ENCODE data around the gene KIF25.

The KIF25 gene

GRCh38 chr6:167977717-167978467 lies 19.6 kb upstream of the KIF25 start:
- TF ChIP-seq TEAD4 (IDR thresholded peaks at IDR 0.05) (no peak), FOXM1 (IDR thresholded peaks at IDR 0.05; ENCODE audit: borderline replicate concordance, low read depth) (no peak), TAF1 (IDR thresholded peaks at IDR 0.05; ENCODE audit: low read depth) (no peak), TCF12 (IDR thresholded peaks at IDR 0.05; ENCODE audit: low read depth) (no peak), MAX (IDR thresholded peaks at IDR 0.05) (no peak), ZBTB7A (IDR thresholded peaks at IDR 0.05; ENCODE audit: low read depth) (no peak), YY1 (IDR thresholded peaks at IDR 0.05; ENCODE audit: low read depth) (no peak), NFIC (IDR thresholded peaks at IDR 0.05) (no peak), EGR1 (IDR thresholded peaks at IDR 0.05) (no peak), CEBPB (IDR thresholded peaks at IDR 0.05) (no peak), EP300 (IDR thresholded peaks at IDR 0.05; ENCODE audit: borderline replicate concordance) (no peak), RAD21 (IDR thresholded peaks at IDR 0.05; ENCODE audit: low read depth) (no peak)

- TF ChIP-seq CREB1 (IDR thresholded peaks at IDR 0.05; ENCODE audit: low read depth) (no peak), REST (IDR thresholded peaks at IDR 0.05; ENCODE audit: low read depth) (no peak), YY1 (IDR thresholded peaks at IDR 0.05; ENCODE audit: low read depth) (no peak), USF1 (IDR thresholded peaks at IDR 0.05) (no peak)
Measured at GRCh38 chr6:167978607-167979006, 18.9 kb upstream of the KIF25 start.

DNA sequence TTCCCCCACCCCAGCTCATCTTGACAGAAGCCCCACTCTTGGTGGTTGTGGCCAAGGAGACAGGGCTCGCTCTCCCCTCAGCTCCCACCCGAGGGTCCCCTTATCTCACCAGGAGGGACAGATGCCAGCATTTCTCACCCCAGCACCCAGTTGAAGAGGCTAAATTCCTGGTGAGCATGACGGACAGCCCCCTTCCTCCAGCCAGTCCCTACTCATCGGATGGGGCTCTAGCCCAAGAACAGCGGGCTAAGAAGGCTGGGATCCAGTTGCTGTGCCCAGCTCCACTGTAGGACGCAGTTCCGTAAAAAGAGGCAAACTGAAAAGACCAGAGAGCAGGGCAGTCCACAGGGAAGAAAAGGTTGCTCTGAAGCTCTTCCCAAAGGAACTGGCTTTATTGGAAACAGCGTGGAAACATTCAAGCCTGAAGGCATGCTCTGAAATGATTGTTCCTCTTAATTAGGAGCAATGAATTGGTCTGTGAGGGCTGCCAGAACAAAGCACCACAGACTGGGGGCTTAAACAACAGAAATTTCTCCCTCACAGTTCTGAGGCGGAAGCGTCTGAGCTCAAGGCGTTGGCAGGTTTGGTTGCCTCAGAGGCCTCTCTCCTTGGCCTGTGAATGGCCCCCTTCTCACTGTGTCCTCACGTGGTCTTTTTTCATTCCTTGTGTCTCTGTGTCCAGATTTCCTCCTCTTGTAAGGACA lies 17.9 kb upstream of the KIF25 start:
- TF ChIP-seq EP300 (IDR thresholded peaks at IDR 0.05; ENCODE audit: borderline replicate concordance) (no peak), EGR1 (IDR thresholded peaks at IDR 0.05) (no peak), REST (IDR thresholded peaks at IDR 0.05; ENCODE audit: low read depth) (no peak), USF1 (IDR thresholded peaks at IDR 0.05) (no peak), TCF12 (IDR thresholded peaks at IDR 0.05; ENCODE audit: low read depth) (no peak), MAX (IDR thresholded peaks at IDR 0.05) (no peak), TAF1 (IDR thresholded peaks at IDR 0.05; ENCODE audit: low read depth) (no peak), YY1 (IDR thresholded peaks at IDR 0.05; ENCODE audit: low read depth) (no peak), NFIC (IDR thresholded peaks at IDR 0.05) (no peak), RAD21 (IDR thresholded peaks at IDR 0.05; ENCODE audit: low read depth) (no peak)

DNA sequence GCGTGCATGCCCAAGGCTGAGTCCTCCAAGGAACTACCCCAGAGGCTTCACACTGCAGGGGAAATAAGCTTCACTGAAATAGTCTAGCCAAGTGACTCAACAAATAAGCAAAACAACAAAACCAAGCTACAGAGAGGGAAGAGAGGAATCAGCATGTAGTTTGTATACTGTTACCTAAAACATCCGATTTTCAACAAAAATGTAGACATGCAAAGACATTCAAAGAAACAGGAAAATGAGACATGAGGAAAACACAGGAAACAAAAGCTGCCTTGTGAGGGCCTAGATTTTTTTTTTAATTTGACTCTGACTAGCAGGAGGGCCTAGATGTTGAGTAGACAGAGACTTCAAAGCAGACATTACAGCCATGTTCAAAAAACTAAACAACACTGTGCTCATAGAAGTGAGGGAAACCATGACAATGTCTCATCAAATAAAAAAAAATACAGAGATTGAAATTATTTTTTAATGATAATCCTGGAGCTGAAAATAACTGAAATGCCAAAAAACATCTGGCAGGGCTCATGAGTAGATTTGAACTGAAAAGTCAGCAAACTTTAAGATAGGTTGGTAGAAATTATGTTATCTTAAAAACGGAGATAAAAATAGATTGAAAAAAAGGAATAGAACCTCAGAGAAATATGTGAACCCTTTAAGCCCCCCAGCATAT lies 16.4 kb upstream of the KIF25 start:
- no peak for TF ChIP-seq TCF12 (IDR thresholded peaks at IDR 0.05; ENCODE audit: low read depth)
- no peak for TF ChIP-seq TAF1 (IDR thresholded peaks at IDR 0.05; ENCODE audit: low read depth)
- no peak for TF ChIP-seq ZBTB7A (IDR thresholded peaks at IDR 0.05; ENCODE audit: low read depth)
- no peak for TF ChIP-seq USF1 (IDR thresholded peaks at IDR 0.05)
- no peak for TF ChIP-seq NFIC (IDR thresholded peaks at IDR 0.05)
- no peak for TF ChIP-seq FOXM1 (IDR thresholded peaks at IDR 0.05; ENCODE audit: borderline replicate concordance, low read depth)
- no peak for TF ChIP-seq MAX (IDR thresholded peaks at IDR 0.05)
- no peak for TF ChIP-seq RAD21 (IDR thresholded peaks at IDR 0.05; ENCODE audit: low read depth)
- TF ChIP-seq EGR1 (IDR thresholded peaks at IDR 0.05): no peak

All from Ishikawa (cell line).